NCI-H146 treated with DMSO at 0.1 percent for 48 hours (cell line): ENCODE measurements around the gene FAM163B.
"Not testable (repeated sequence)": the region's sequence is repeated elsewhere in the genome, so short reads cannot be mapped to it uniquely, and the experiment has no call there.

Source experiments
- DNase-seq: peaks from one replicate; lab custom pipeline; 2025; ENCODE audit not compliant: unreplicated experiment; lab: John Stamatoyannopoulos, UW

The FAM163B gene

DNA sequence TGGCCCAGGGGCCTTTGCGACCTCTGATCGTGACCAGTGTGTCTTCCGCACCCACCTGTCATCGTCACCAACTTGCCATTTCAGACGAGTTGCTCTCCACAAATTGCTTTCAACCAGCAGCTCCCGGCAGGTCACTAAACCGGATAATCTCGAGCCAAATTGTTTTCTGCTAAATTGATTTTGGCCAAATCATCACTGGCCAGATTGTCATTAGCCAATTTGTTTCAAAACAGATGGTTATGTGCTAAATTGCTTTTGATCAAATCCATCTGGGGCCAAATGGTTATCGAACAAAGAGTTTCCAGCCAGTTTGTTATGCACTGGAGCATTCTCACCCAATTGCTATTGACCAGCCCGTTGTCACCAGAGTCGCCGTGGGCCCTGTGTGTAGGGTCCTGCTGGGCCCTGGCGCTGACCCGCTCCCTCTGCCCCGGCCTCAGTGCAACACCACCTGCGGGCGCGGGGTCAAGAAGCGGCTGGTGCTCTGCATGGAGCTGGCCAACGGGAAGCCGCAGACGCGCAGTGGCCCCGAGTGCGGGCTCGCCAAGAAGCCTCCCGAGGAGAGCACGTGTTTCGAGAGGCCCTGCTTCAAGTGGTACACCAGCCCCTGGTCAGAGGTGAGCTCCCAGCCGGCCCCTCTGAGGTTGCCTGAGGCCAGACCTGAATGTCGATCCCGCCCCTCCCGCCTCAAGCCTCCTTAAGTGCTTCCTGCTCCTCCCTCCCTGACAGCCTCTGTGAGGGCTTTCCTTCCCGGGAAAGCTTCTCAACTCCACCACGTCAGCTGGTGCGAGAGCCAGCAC, 39.1 kb downstream of the FAM163B start:
- DNase-seq: no peak

DNA sequence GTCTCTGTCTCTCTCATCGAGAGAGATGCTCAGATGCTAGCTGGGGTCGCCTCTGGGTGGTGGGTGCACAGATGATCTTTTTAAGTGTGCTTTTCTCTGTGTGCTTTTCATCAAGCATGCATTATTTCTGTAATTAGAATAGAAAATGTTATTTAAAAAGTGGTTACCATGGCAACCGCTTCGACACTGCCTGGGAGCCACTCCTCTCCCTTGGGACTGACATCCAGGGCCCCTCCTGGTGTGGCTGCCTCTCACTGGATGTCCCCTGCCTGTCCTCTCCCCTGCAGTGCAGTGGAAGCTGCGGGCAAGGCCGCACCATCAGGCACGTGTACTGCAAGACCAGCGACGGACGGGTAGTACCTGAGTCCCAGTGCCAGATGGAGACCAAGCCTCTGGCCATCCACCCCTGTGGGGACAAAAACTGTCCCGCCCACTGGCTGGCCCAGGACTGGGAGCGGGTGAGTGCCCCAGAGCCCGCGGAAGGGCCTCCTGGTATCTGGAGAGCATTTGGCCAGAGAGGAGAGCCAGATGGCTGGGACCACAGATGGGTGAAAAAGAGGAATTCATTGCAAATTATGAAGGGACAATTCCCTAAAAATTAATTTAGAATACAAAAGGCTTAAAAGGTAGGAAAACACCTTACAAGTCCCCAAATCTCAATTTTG, 39.9 kb downstream of the FAM163B start:
- no peak for DNase-seq

DNA sequence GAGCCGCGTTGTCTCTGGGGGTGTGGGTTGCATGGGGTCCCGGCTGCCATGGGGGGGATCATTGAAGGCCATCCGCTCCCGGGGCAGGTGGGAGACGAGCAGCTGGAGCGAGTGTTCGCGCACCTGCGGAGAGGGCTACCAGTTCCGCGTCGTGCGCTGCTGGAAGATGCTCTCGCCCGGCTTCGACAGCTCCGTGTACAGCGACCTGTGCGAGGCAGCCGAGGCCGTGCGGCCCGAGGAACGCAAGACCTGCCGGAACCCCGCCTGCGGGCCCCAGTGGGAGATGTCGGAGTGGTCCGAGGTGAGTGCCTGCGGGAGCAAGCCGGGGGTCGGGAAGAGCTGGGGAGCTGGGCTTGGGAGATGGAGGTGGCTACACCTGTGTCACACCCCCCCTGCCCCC, 41.0 kb downstream of the FAM163B start:
- DNase-seq: no peak

DNA sequence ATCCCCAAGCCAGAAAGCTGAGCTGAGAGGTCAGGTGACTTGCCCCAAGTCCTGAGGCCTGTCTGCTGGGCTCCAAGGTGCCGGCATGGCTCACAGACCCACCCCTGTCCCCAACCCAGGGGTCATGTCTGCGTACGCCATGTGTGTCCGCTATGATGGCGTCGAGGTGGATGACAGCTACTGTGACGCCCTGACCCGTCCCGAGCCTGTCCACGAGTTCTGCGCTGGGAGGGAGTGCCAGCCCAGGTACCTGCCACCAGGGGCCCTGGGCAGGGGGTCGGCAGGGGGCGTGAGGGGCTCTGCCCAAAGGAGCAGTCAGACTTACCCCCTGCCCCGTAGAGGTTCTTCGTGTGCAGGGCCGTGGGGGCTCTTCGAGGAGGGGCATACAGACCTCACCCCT, 42.4 kb downstream of the FAM163B start:
- no peak for DNase-seq

DNA sequence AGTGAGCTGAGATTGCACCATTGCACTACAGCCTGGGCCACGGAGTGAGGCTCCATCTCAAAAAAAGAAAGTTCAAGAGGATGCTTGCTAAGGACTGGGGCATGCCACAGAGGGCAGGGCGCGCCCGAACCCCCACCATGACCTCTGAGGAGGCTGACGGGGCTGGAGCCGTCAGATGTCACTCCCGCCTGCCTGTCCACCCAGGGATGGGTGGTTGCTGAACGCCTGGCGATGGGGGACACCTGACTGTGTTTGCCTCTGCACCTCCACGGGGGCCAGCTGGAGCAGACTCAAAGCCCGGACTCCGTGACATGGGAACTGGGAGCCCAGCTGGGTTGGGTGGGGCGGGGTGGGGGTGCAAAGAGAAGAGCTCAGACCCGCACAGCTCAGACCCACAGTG, 42.8 kb downstream of the FAM163B start:
- no peak for DNase-seq

DNA sequence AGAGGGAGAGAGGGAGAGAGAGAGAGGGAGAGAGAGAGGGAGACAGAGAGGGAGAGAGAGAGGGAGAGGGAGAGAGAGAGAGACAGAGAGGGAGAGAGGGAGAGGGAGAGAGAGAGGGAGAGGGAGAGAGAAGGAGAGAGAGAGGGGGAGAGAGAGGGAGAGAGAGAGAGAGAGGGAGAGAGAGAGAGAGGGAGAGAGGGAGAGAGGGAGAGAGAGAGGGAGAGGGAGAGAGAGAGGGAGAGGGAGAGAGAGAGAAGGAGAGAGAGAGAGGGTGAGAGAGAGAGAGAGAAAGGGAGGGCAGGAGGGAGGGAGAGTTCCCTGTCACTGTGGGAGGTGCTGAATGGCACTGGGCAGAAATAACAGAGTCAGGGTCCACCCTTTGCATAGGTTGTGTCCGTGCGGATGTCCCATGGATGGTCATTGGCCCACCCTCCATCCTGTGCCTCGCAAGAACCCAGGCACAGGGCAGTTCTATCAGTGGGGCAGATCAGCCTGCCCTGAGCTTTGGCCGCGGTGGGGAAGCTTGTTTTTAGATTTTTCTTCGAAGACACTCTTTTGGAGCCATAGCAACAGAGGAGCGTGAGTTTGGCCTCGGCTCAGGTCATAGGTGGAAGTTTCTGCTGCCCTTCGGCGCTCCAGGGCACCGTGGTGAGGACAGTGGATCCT, 44.6 kb downstream of the FAM163B start:
- no peak for DNase-seq

DNA sequence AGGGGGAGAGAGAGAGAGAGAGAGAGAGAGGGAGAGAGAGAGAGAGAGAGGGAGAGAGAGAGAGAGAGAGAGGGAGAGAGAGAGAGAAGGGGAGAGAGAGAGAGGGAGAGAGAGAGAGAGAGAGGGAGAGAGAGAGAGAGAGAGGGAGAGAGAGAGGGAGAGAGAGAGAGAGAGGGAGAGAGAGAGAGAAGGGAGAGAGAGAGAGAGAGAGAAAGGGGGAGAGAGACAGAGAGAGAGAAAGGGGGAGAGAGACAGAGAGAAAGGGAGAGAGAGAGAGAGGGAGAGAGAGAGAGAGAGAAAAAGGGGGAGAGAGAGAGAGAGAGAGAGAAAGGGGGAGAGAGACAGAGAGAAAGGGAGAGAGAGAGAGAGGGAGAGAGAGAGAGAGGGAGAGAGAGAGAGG, 45.4 kb downstream of the FAM163B start:
- DNase-seq: not testable (repeated sequence)

DNA sequence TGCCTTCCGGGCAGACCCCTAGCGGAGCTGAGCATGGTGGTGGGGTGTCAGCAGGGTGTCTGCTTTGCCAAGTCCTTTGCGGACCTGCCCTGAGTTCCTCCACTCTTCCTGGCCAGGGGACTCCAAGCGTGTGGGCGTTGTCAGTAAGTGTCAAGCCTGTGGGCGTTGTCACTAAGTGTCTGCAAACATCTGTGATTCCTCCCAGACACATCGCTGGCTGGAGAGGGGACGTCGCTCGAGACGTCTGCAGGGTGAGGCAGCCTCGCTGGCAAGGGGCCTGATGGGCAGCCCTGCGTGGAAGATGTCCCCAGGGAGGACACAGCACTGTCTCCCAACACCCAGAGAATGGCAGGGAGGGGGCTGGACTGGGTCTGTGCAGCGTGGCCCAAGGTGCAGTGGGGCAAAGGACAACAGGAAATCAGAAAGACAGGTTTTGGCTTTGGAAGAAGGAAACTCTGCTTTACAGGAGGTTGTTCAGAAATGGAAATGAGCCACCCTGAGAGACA, 45.8 kb downstream of the FAM163B start:
- DNase-seq: no peak

DNA sequence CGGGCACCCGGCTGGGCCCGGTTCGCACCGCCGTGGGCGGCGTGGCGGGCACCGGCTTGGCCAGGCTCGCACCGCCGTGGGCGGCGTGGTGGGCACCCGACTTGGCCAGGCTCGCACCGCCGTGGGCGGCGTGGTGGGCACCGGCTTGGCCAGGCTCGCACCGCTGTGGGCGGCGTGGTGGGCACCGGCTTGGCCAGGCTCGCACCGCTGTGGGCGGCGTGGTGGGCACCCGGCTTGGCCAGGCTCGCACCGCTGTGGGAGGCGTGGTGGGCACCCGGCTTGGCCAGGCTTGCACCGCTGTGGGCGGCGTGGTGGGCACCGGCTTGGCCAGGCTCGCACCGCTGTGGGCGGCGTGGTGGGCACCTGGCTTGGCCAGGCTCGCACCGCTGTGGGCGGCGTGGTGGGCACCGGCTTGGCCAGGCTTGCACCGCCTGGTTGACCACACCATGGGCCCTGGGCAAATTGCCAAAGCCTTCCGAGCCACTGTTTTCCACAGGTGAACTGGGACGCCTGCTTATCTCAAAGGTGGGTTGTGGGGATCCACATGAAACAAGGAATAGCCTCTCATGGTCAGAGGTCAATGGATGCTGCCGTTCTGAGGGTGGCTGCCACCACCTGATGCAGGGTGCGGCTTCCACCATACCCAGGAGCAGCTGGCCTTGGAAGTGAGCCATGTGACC, 46.4 kb downstream of the FAM163B start:
- no peak for DNase-seq

DNA sequence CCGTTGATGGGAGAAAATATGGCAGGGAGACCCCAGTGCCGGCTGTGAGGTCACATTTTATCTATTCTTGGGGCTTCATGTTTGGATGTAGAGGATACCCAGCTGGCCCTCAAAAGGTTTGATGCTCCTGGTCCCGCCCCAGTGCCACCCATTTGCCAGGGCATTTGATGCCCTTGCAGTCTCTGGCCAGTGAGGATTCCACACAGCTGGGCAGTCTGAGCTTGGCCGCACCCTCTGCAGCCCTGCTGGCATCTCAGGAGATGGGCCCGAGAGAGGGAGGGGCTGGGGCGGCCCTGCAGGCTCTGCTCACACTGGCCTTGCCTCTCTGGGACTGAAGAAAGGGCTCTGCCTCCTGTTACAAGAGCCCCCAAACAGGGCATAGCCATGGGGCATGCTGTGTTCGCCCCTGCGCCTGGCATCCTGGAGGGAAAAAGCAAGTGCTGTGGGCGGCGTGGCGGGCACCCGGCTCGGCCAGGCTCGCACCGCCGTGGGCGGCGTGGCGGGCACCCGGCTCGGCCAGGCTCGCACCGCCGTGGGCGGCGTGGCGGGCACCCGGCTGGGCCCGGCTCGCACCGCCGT, 47.1 kb downstream of the FAM163B start:
- no peak for DNase-seq

DNA sequence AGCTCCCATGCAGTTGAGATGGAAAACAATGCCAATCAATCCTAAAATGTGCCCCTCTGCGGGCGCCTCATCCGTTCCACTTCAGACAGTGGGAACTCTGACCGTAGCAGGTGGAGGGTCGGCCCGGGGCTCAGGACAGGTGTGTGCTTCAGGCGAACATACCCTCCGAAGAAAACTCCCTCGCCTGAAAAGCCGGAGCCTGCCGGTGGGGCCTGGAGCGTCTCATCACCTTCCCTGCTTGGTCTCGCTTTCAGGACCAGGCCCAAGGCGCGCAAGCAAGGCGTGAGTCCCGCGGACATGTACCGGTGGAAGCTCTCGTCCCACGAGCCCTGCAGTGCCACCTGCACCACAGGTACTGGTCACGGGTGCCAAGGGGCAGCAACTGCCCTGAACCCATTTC, 48.2 kb downstream of the FAM163B start:
- DNase-seq: no peak

DNA sequence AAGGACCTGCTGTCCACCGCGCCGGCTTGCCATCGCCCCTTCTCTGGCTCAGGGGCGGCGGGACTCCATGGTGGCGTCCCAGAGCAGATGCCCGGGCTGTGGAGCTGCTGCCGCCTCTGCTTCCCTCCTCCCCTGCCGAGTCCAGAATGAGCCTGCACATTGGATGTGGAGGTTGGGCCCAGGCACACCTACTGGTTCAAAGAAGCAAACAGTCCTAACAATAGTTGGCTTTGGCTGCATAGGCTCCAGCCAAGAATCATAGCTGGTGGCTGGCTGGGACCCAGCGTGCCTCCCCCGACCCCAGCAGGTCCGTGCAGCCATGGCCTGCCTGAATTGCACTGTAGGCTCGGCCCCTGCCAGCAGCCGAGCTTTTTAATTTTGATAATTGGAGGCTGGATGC, 48.9 kb downstream of the FAM163B start:
- no peak for DNase-seq

DNA sequence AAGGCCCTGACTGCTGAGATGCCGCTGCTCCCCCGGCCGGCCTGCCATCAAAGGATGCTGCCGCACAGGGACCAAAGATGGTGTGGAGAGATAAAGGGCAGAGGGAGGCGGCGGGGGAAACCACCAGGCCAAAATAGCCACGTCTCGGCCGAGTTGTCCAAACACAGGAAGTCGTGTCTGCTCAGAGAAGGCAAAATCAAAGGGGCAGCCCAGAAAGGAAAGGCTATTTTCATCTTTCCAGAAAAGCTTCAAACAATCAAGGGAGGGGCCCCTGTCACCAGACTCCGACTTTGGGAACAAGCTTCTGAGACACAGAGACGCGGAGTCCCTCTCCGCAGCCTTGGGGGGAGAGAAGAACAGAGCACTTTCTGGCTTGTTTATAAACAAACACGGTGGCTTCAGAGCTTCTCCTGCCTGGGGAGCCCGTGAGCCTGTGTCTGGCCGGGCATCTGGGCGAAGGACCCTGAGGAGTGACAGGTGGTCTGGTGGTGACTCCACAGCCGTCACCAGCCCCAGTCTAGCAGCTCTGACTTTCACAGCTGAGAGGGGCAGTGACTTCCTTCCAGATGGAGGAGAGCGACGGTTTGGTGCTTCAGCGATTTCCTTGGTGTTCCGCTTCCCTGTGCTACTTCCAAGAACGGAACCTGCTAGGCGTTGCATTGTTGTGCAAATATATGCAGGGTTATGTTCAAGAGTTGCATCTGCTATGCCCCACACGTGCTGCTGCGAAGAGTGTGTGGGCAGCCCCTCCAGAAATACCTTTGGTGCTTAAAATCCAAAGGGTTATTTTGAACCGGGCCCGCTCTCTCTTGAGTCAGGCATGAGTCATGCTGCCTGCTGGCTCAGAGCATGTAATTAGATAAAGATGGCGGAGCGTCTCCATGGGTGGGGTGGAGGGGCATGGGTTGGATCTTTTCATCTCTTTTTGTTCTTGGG, 50.7 kb downstream of the FAM163B start:
- no peak for DNase-seq

DNA sequence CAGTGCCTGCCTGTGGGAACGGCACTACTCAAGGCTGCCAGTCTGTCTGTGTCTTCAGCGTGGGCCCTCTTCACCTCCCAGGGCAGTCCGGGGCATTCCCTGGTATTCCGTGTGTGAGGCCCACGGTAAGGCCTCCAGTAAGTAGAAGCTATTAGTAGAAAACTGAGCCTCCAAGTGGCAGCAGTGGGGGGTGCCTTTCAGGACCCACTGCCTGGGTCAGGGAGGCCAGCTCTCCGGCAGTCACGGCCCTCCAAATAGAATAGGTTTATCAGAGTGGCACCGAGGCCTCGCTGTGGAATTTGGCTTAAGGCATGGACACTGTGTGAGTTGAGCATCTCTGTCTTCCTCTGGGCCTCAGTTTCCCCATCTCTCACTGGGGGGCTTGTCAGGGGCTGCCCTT, 51.6 kb downstream of the FAM163B start:
- no peak for DNase-seq

DNA sequence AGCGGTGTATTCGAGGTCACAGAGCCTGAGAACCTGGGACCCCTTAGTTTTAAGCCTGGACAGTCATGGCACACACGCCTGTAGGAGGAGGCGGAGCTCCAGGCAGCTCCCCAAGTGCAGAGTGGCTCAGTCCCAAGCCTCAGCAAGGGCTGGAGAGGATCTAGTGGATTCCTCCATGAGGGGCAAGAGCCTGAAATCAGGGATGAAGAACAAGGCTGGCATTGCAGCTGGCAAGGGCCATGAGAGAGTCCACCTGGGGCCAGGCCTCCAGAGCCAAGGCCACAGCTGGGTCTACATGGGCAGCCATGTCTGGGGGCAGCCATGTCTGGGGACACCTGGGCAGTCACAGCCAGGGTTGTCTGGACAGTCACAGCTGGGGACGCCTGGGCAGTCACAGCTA, 52.8 kb downstream of the FAM163B start:
- no peak for DNase-seq

DNA sequence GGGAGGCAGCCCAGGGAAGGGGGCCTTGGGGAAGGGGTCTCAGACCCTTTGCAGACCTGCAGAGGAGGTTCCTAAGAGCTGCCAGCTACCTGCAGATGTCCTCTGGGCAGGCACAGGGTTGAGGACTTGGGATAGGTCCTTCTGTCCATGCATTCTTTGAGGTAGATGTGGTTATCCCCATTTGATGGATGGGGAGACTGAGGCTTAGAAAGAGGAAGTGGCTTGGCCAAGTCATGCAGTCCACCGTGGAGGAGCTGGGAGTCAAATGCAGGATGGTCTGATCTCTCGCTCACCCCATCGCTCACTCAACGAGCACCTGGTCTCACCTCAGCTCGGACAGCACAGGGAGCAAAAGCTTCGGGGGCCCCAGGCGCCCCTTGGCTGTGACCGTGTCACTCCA, 54.5 kb downstream of the FAM163B start:
- DNase-seq: no peak

DNA sequence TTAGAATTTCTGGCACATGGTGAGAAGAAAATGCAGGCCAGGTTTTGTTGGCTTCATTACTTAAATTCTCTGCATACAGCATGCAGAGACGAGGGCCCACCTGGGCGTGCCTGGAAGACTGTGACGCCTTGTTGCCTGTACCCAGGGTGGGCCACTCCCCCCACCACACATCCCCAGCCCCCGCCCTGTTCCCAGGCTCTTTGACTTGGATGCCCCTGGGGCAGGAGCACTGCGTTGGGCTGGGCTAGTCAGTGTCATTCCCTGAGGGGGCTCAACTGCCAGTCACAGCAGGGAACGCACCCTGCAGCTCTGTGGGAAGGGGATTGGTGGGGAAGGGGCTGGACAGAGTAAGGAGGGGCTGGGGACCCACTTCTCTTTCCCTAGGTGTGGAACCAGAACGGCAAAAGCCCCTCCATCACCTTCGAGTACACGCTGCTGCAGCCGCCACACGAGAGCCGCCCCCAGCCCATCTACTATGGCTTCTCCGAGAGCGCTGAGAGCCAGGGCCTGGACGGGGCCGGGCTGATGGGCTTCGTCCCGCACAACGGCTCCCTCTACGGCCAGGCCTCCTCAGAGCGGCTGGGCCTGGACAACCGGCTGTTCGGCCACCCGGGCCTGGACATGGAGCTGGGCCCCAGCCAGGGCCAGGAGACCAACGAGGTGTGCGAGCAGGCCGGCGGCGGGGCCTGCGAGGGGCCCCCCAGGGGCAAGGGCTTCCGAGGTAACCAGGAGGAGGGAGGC, 55.0 kb downstream of the FAM163B start:
- no peak for DNase-seq

DNA sequence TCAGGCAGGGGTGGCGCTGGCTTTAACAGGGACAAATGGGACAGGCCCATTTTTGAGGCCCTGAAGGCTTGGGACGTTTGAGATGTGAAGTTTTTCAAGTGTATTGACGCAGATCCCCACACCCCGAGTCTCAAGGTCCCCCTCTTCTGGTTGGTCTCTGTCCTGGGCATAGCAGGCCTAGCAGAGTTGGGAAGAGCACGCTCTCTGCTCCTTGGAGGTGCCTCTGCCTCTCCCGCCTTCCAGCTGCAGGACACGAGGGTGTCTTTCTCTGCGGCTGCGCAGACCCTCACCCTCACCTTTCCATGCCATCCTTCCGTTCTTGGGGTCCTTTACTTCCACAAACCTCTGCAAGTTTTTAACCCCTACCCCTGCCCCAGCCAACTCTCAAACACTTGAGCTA, 56.1 kb downstream of the FAM163B start:
- no peak for DNase-seq

DNA sequence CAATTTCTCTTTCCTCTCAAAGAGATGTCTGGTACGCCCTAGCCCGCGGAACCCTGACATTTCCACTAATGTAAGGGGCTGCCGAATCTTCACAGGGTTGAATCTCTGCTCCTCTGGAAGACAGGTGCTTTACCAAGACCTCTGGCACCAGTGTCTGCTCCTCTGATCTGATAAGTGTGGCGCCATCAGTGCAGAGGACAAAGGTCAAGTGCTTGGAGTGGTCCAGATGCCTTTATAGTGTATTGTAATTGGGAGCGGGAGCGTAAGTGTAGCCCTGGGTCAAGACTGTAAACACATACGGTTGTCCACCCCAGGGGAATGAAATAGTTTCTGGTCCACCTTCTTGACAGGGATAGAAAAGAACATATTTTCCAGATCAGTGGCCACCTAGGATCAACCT, 57.0 kb downstream of the FAM163B start:
- DNase-seq: no peak
